Fibroblast of lung (primary cell): ENCODE measurements around the gene PIAS4. TPM values are rescaled to one million over a fixed set of nuclear protein-coding genes. Genes with fewer than 3 reads are reported as not detected.

Experiments
- DNase-seq, 2 donors: peaks; one replicate each; pipeline versions ENCODE4 v3.0.0 to v3.0.0-alpha.2; 2010; ENCODE audit warnings: low read depth in 2 of 2
- H2AFZ ChIP-seq: 2 replicates; pipeline ENCODE4 v1.5.1; 2012; ENCODE audit warnings: low read length, control low read depth, inconsistent platforms
- H3K27ac ChIP-seq: 2 replicates; pipeline ENCODE4 v1.5.1; 2011; ENCODE audit warnings: low read length, control low read depth; ENCODE audit not compliant: insufficient read depth
- H3K27me3 ChIP-seq: 2 replicates; pipeline ENCODE4 v1.5.1; 2011; ENCODE audit warnings: mild to moderate bottlenecking, low read length; ENCODE audit not compliant: control insufficient read depth, insufficient read depth
- H3K36me3 ChIP-seq: 2 replicates; pipeline ENCODE4 v1.5.1; 2011; ENCODE audit warnings: low read length; ENCODE audit not compliant: control insufficient read depth, insufficient read depth
- H3K4me1 ChIP-seq: 2 replicates; pipeline ENCODE4 v1.5.1; 2011; ENCODE audit warnings: low read length; ENCODE audit not compliant: control insufficient read depth, insufficient read depth; ENCODE audit errors: extremely low read depth
- H3K4me2 ChIP-seq: 2 replicates; pipeline ENCODE4 v1.5.1; 2011; ENCODE audit warnings: low read length, control low read depth; ENCODE audit not compliant: insufficient read depth; ENCODE audit errors: extremely low read depth
- H3K4me3 ChIP-seq, 4 experiments: fragments of 200-600 bp in 1 of 4; sonication (generic) in 1 of 4; replicated peaks in 1 of 4; 2 replicates each; pipeline ENCODE4 v1.5.1; 2011 to 2016; ENCODE audit warnings: low read length in 4 of 4, low read depth in 3 of 4, mild to moderate bottlenecking in 3 of 4, control low read depth in 2 of 4, inconsistent platforms in 1 of 4, mixed read lengths in 1 of 4; ENCODE audit not compliant: insufficient read depth in 1 of 4; ENCODE audit errors: control extremely low read depth in 1 of 4
- H3K79me2 ChIP-seq: 2 replicates; pipeline ENCODE4 v1.5.1; 2012; ENCODE audit warnings: mild to moderate bottlenecking, low read length, inconsistent platforms; ENCODE audit not compliant: control insufficient read depth, insufficient read depth
- H3K9ac ChIP-seq: 2 replicates; pipeline ENCODE4 v1.5.1; 2011; ENCODE audit warnings: mild to moderate bottlenecking, low read length, control low read depth; ENCODE audit not compliant: insufficient read depth
- H3K9me3 ChIP-seq: 2 replicates; pipeline ENCODE4 v1.5.1; 2012; ENCODE audit warnings: low read depth, low read length; ENCODE audit not compliant: control insufficient read depth, insufficient read depth
- H4K20me1 ChIP-seq: 2 replicates; pipeline ENCODE4 v1.5.1; 2011; ENCODE audit warnings: low read length; ENCODE audit not compliant: control insufficient read depth, insufficient read depth; ENCODE audit errors: extremely low read depth
- EZH2 ChIP-seq: IDR thresholded peaks from 2 replicates; pipeline ENCODE4 v1.5.1; 2012; ENCODE audit warnings: low read length, control low read depth, mild to moderate bottlenecking; ENCODE audit errors: missing control alignments
- polyA plus RNA-seq, 2 donors: library from polyadenylated mRNA; depleted of rRNA in 1 of 2; stranded (reverse) in 1 of 2; unstranded in 1 of 2; fragments of >200 nt; gene quantifications; 2 replicates each; pipeline ENCODE4 v1.2.1, GENCODE V29; 2011 to 2012; ENCODE audit warnings: missing spikeins in 1 of 2
- total RNA-seq: library from RNA; depleted of rRNA; stranded (reverse); fragments of >200 nt; gene quantifications from 2 replicates; pipeline ENCODE4 v1.2.1, GENCODE V29; 2014
- TF ChIP-seq, protein P1 (sequence below), 2 donors: IDR thresholded peaks in 1 of 2; conservative IDR thresholded peaks in 1 of 2; 1 replicate in 1 of 2; 2 replicates in 1 of 2; pipeline ENCODE4 v1.5.1; 2011 to 2012; ENCODE audit warnings: low read length in 2 of 2, control low read depth in 1 of 2, inconsistent platforms in 1 of 2, low read depth in 1 of 2, mild to moderate bottlenecking in 1 of 2

PIAS4 gene
- total and polyA plus RNA-seq, 2 donors (not counting 1 experiment from before 2014, with no cell fraction given), result 6.6 to 14.9 TPM

DNA sequence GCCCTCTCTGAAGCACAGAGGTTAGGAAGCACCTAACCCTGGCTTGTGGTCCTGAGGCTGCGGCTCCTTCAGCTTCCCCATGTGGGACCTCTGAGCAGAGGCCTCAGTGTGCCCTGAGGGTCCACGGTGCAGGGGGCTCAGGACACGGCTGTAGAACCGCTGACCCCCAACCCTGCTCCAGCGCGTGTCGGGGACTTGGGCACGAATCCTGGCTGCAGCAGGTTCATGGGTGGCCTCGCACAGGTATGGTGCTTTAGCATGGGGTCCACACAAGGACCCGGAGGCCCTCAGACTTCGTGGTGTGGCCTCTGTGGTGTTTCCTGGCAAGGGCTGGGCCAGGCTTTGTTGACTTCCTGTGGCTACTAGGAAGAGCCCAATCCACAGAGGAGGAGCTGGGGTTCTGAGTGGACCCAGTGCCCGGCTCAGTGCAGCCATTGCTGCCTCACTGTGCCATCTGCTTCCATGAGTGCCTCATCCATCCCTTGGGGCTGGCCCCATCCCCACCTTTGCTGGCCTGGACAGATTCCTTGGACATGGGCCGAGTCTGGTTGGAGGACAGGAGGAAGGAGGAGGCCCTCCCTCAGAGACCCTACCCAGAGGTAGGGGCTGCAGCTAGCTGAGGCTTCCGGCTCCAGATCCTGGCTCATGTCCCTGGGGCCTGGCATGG, 34.7 kb downstream of the PIAS4 start:
- Histone ChIP-seq H4K20me1 (no peaks in the 10 kb centered on the region), H3K79me2 (peaks cover 35% of the 10 kb centered on the region)

DNA sequence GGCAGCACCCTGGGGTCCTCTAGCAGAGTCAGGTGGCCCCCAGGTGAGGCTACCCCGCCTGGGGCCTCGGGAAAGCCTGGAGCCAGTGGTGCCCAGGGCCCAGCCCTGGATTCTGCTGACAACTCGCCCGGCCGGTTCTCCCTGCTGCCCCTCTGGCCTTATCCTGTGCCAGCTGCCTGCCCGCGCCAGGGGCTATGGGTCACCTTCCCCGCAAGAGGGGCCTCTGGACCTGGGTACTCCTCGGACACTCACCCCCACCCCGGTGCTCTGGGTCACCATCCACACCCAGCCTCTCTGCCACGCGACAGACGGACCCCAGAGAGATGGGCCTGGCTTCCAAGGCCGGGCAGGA, 35.2 kb downstream of the PIAS4 start:
- no peak overlapping the region for H3K4me2 ChIP-seq
- H3K4me1 ChIP-seq, result peaks cover 2% of the 10 kb centered on the region
- no peaks in the 10 kb centered on the region for H3K27me3 ChIP-seq
- no peak for DNase-seq
- no peak overlapping the region for H3K4me3 ChIP-seq
- H3K9ac ChIP-seq, result no peak overlapping the region
- H4K20me1 ChIP-seq, result no peaks in the 10 kb centered on the region
- H3K79me2 ChIP-seq, result peaks cover 37% of the 10 kb centered on the region
- no peak overlapping the region for H3K27ac ChIP-seq
- no peak overlapping the region for H2AFZ ChIP-seq
- TF ChIP-seq EZH2, result no peak
- TF ChIP-seq, protein P1, sequence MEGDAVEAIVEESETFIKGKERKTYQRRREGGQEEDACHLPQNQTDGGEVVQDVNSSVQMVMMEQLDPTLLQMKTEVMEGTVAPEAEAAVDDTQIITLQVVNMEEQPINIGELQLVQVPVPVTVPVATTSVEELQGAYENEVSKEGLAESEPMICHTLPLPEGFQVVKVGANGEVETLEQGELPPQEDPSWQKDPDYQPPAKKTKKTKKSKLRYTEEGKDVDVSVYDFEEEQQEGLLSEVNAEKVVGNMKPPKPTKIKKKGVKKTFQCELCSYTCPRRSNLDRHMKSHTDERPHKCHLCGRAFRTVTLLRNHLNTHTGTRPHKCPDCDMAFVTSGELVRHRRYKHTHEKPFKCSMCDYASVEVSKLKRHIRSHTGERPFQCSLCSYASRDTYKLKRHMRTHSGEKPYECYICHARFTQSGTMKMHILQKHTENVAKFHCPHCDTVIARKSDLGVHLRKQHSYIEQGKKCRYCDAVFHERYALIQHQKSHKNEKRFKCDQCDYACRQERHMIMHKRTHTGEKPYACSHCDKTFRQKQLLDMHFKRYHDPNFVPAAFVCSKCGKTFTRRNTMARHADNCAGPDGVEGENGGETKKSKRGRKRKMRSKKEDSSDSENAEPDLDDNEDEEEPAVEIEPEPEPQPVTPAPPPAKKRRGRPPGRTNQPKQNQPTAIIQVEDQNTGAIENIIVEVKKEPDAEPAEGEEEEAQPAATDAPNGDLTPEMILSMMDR (conservative IDR thresholded peaks at IDR 0.05 in 1 of 2, IDR thresholded peaks at IDR 0.05 in 1 of 2; ENCODE audit: low read depth in 1 of 2, low read length in 2 of 2), result no peak
- no peaks in the 10 kb centered on the region for H3K9me3 ChIP-seq
- peaks cover 11% of the 10 kb centered on the region for H3K36me3 ChIP-seq

More for the DNA sequence above, 34.7 kb downstream of the PIAS4 start:
- no peak overlapping the region for H2AFZ ChIP-seq
- peaks cover 2% of the 10 kb centered on the region for H3K4me1 ChIP-seq
- peaks cover 15% of the 10 kb centered on the region for H3K36me3 ChIP-seq
- no peak for TF ChIP-seq EZH2
- TF ChIP-seq, protein P1 (conservative IDR thresholded peaks at IDR 0.05 in 1 of 2, IDR thresholded peaks at IDR 0.05 in 1 of 2; ENCODE audit: low read depth in 1 of 2, low read length in 2 of 2), result no peak
- H3K27ac ChIP-seq, result no peak overlapping the region
- no peak overlapping the region for H3K4me2 ChIP-seq
- no peaks in the 10 kb centered on the region for H3K27me3 ChIP-seq
- H3K9me3 ChIP-seq, result no peaks in the 10 kb centered on the region
- no peak overlapping the region for H3K9ac ChIP-seq
- no peak for DNase-seq
- no peak overlapping the region for H3K4me3 ChIP-seq

DNA sequence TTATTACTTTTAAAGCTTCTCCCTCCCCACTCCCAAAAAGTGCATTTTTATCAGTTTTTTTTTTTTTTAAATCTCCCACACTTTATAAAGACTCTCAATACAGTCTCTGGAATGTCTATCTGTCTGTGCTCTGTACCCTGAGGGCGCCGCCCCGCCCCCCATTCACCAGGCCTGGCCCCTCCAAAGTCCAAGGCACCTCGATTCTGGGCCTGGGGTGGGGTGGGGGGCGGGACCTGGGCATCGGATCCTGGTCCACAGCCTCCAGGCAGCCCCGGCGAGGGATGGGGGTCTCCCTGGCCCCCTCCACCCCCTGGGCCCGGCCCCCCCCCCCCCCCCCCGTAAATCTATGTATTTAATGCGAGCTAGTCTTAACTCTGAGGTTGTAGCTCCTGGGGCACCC, 35.9 kb downstream of the PIAS4 start:
- no peak overlapping the region for H2AFZ ChIP-seq
- no peaks in the 10 kb centered on the region for H3K27me3 ChIP-seq
- no peak overlapping the region for H3K9ac ChIP-seq
- peaks cover 2% of the 10 kb centered on the region for H3K4me1 ChIP-seq
- no peak for TF ChIP-seq EZH2
- TF ChIP-seq, protein P1 (conservative IDR thresholded peaks at IDR 0.05 in 1 of 2, IDR thresholded peaks at IDR 0.05 in 1 of 2; ENCODE audit: low read depth in 1 of 2, low read length in 2 of 2), result no peak
- no peak overlapping the region for H3K4me2 ChIP-seq
- H3K36me3 ChIP-seq, result peaks cover 14% of the 10 kb centered on the region
- H4K20me1 ChIP-seq, result no peaks in the 10 kb centered on the region
- H3K79me2 ChIP-seq, result peaks cover 43% of the 10 kb centered on the region
- H3K27ac ChIP-seq, result no peak overlapping the region
- H3K4me3 ChIP-seq, result no peak overlapping the region
- no peaks in the 10 kb centered on the region for H3K9me3 ChIP-seq
- DNase-seq, result no peak
